GM12873 (cell line): Measurements from ENCODE around the gene TMEM120B.

Experiments
- CTCF ChIP-seq: IDR thresholded peaks from 2 replicates; pipeline ENCODE4 v1.5.1; 2012; ENCODE audit warnings: low read depth, mild to moderate bottlenecking, moderate library complexity, low read length, control low read depth; ENCODE audit not compliant: insufficient read depth; ENCODE audit errors: missing control alignments

TMEM120B gene

GRCh38 chr12:121796855-121797751, 84.6 kb downstream of the TMEM120B start:
- TF ChIP-seq CTCF = no peak

GRCh38 chr12:121797937-121798786, 85.6 kb downstream of the TMEM120B start:
- no peak for TF ChIP-seq CTCF

- no peak for TF ChIP-seq CTCF
These were observed 86.2 kb downstream of the TMEM120B start for GRCh38 chr12:121798787-121799155.

GRCh38 chr12:121799156-121799841, 86.7 kb downstream of the TMEM120B start:
- no peak for TF ChIP-seq CTCF

DNA sequence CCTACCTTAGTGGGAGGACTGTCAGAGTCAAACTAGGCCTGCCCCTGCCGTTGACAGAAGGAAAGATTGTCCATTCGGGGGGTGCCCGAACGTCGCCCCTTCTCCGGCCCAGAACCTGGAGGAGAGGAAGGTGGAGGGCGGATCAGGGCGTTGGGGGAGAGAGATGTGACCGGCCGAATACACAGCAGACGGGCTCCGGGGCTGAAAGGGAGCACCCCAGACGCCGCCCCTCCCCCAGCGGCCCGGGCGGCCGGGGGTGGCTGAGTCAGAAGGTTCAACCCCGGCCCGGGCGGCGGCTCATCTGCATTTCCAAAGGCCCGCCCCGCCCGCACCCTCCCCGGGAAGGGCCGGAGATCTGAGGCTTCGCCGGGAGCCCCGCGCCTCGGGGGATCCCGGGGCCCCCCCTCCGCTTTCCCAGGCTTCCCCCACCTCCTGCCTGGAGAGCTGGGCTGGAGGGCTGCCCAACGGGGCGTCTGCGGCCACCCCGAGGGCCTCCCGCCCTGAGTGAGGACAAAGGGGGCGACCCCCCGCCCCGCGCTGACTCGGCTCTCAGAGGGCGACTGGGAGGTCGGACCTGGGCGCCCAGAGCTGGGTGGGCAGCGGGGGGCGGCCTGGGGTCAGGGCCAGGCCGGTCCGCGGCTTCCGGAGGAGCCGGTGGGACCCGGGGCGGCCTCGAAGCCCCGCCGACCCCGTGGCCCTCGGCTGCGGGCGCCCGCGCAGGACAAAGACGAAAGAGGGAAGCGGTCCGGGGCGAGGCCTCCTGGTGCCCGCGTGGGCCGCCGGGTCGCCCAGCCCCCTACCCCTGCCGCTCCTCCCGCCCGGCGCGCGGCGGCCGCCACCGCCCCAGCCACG, 87.5 kb downstream of the TMEM120B start:
- no peak for TF ChIP-seq CTCF

DNA sequence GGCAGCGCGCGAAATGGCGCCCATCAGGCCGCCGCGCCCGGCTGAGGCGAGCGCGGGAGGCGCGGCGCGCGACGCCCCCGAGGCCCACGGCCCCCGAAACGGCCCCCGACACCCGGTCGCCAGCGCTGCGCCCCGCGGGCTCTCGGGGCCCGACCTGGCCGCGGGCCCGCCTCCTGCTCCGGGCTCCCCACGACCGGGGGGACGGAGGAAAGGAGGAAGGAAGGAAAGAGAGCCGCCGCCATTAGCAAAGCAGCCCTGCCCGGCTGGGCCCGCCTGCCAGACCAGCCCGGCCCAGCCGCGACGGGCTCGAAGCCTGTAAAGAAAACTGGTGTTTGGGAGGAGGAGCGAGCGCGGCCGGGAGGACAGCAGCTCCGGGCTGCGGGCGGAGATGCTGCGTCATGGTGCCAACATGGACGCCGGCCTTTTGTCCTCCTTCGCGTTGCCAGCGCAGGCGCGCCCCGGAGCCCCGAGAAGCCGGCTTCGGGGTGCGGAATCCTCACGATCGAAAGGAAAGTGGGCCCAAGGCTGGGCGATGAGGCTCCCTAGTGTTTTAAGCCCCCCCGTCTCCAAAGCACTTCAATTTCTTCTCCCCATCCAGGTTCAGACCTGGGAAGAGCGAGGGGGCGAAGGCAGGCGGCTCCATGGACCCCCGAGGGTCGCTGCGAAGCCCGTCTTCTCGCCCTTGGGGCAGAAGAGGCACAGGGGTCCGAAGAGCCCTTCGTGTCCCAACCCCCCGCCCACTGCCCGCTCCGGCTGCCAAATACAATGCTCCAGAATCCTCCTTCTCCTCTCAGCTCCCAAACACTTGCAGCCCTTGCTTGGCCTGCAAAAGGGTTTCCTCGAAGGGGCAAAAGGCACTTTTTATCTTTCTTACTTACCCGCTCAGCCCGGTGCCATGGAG, 88.4 kb downstream of the TMEM120B start:
- no peak for TF ChIP-seq CTCF
